ENCODE measurements around the gene MRPL34.

DNA sequence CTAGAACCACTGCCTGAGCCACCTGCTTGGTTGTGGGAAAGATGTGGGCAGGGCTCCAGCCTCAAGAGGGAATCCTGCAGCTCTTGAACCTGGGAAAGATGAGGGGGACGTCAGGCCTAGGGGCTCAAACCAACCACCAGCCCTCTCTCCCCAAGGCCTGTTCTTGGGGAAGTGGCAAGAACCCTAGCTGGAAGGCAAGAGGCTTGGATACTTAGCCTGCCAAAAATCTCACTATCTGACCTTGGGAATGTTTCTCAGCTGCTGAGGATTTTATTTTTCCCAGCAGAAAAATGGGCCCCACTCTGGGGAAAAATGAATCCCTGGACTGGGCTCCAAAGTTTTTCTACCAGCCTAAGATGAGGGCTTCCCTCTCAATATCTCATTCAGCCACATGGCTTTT is 45.7 kb upstream of the MRPL34 start:
- TF ChIP-seq, protein P1, sequence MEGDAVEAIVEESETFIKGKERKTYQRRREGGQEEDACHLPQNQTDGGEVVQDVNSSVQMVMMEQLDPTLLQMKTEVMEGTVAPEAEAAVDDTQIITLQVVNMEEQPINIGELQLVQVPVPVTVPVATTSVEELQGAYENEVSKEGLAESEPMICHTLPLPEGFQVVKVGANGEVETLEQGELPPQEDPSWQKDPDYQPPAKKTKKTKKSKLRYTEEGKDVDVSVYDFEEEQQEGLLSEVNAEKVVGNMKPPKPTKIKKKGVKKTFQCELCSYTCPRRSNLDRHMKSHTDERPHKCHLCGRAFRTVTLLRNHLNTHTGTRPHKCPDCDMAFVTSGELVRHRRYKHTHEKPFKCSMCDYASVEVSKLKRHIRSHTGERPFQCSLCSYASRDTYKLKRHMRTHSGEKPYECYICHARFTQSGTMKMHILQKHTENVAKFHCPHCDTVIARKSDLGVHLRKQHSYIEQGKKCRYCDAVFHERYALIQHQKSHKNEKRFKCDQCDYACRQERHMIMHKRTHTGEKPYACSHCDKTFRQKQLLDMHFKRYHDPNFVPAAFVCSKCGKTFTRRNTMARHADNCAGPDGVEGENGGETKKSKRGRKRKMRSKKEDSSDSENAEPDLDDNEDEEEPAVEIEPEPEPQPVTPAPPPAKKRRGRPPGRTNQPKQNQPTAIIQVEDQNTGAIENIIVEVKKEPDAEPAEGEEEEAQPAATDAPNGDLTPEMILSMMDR (conservative IDR thresholded peaks at IDR 0.05 in 1 of 2, IDR thresholded peaks at IDR 0.05 in 1 of 2; ENCODE audit: extremely low read depth in 1 of 2, insufficient read depth in 1 of 2, low read depth in 1 of 2, low read length in 2 of 2): no peak
- TF ChIP-seq EZH2 (IDR thresholded peaks at IDR 0.05; ENCODE audit: borderline replicate concordance, low read length): no peak

Measured in mammary epithelial cell (primary cell).